ENCODE data around the gene TSPY9.
"Not testable (repeated sequence)": the region's sequence is repeated elsewhere in the genome, so short reads cannot be mapped to it uniquely, and the experiment has no call there.

TSPY9 gene, protein sequence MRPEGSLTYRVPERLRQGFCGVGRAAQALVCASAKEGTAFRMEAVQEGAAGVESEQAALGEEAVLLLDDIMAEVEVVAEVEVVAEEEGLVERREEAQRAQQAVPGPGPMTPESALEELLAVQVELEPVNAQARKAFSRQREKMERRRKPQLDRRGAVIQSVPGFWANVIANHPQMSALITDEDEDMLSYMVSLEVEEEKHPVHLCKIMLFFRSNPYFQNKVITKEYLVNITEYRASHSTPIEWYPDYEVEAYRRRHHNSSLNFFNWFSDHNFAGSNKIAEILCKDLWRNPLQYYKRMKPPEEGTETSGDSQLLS

DNA sequence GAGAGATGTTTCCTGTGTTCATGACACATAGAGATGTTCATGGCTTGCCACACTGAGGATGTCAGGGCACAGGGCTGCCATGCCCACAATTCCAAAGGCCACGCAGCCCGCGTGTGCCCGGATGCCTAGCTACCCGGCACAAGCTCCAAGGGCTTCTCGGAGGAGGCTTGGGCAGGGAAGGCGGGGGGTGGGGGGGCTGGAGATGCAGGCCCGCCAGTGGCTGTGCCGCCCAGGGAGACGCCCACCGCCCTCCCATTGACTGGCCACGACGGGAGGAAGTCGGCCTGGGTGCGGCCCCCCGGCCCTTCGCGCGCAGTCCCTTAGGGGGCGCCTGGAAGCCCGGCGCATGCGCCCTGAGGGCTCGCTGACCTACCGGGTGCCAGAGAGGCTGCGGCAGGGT lies at the start of gene TSPY9:
TSPY9 (plus strand) TSS at position 301 of the 400 bp plus-strand sequence; CDS start at position 347, 46 bp downstream.
- DNase-seq = not testable (repeated sequence)

DNA sequence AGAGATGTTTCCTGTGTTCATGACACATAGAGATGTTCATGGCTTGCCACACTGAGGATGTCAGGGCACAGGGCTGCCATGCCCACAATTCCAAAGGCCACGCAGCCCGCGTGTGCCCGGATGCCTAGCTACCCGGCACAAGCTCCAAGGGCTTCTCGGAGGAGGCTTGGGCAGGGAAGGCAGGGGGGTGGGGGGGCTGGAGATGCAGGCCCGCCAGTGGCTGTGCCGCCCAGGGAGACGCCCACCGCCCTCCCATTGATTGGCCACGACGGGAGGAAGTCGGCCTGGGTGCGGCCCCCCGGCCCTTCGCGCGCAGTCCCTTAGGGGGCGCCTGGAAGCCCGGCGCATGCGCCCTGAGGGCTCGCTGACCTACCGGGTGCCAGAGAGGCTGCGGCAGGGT lies 20.4 kb upstream of the TSPY9 start, which contains the start of gene TSPY1:
TSPY1 (plus strand) TSS at position 301 of the 400 bp plus-strand sequence; CDS start at position 347, 46 bp downstream.
- not testable (repeated sequence) for DNase-seq

DNA sequence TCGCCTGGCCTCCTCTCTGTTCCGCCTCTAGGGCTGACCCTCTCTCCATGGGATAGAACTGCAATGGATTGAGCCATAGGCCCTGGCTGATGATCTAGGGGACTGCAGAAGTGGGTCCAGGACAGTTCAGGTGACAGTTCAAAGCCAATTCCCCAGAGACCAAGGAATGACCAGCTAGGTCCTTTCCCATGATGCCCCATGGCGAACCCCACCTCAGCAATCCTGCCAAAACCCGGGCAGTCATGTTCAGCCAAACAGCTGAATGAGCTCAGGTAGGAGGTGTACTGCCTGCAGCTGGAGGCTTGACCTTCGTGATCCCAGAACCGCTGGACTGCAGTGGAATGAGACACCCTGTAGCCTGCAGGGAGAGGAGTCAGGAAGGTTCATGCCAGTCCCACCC lies 17.3 kb downstream of the TSPY9 start:
- DNase-seq = not testable (repeated sequence)

DNA sequence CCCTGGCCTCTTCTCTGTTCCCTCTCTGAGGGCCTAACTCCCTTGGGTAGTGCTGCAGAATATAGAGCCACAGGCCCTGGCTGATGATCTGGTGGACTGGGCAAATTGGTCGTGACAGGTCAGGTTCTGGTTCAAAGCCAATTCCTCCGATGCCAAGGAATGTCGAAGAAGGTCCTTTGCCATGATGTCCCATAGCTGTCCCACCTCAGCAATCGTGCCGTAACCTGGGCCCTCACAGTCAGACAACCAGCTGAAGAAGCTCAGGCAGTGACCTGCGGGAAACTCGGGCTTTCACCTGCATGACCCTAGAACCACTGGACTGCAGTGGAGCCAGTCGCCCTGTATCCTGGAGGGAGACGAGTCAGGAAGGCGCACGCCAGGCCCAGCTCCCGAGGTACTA lies 29.2 kb downstream of the TSPY9 start:
- not testable (repeated sequence) for DNase-seq

DNA sequence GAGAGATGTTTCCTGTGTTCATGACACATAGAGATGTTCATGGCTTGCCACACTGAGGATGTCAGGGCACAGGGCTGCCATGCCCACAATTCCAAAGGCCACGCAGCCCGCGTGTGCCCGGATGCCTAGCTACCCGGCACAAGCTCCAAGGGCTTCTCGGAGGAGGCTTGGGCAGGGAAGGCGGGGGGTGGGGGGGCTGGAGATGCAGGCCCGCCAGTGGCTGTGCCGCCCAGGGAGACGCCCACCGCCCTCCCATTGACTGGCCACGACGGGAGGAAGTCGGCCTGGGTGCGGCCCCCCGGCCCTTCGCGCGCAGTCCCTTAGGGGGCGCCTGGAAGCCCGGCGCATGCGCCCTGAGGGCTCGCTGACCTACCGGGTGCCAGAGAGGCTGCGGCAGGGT lies 40.5 kb downstream of the TSPY9 start, which contains the start of gene TSPY10:
TSPY10 (plus strand) TSS at position 301 of the 400 bp plus-strand sequence; CDS start at position 347, 46 bp downstream.
- DNase-seq = not testable (repeated sequence)
